ACC112 (cell line): ENCODE results near the gene TFR2.
A peak's percentile ranks its signal among the peaks of the same experiment; 100 is the strongest.

Source experiments
- H2AFZ ChIP-seq: fragments of 200-600 bp; sonication (generic); one replicate; pipeline ENCODE4 v1.6.0; 2017; ENCODE audit warnings: antibody characterized with exemption, low read length; ENCODE audit not compliant: unreplicated experiment
- H3K27ac ChIP-seq: fragments of 200-600 bp; sonication (generic); 2 replicates; pipeline ENCODE4 v1.5.1; 2014; ENCODE audit warnings: low read depth, mild to moderate bottlenecking, antibody characterized with exemption, low read length, moderate library complexity
- H3K27me3 ChIP-seq: fragments of 200-600 bp; sonication (generic); 2 replicates; pipeline ENCODE4 v1.6.1; 2014; ENCODE audit warnings: mild to moderate bottlenecking, antibody characterized with exemption, low read length, moderate library complexity, mixed read lengths; ENCODE audit not compliant: insufficient read depth
- H3K36me3 ChIP-seq: fragments of 200-600 bp; sonication (generic); 2 replicates; pipeline ENCODE4 v1.6.1; 2016; ENCODE audit warnings: mild to moderate bottlenecking, antibody characterized with exemption, low read length, moderate library complexity, mixed read lengths; ENCODE audit not compliant: insufficient read depth
- H3K4me1 ChIP-seq: fragments of 200-600 bp; sonication (generic); one replicate; pipeline ENCODE4 v1.6.1; 2016; ENCODE audit warnings: low read length, mixed read lengths; ENCODE audit not compliant: insufficient read depth, unreplicated experiment, control insufficient read depth
- H3K4me3 ChIP-seq: fragments of 200-600 bp; sonication (generic); 2 replicates; pipeline ENCODE4 v1.5.1; 2014; ENCODE audit warnings: mild to moderate bottlenecking, low read depth, low read length
- H3K79me2 ChIP-seq: fragments of 200-600 bp; sonication (generic); one replicate; pipeline ENCODE4 v1.6.0; 2016; ENCODE audit warnings: low read length; ENCODE audit not compliant: control insufficient read depth, unreplicated experiment, insufficient read depth

Gene TFR2

GRCh38 chr7:100677308-100678267, 36.2 kb upstream of the TFR2 start:
- peaks cover 20% of the 10 kb centered on the region for H3K4me1 ChIP-seq
- H2AFZ ChIP-seq, result no peak overlapping the region
- peaks cover 34% of the 10 kb centered on the region for H3K79me2 ChIP-seq
- no peak overlapping the region for H3K27ac ChIP-seq
- no peaks in the 10 kb centered on the region for H3K27me3 ChIP-seq
- peaks cover 5% of the 10 kb centered on the region; the same call in 1 of the 2 replicates for H3K36me3 ChIP-seq
- no peak overlapping the region for H3K4me3 ChIP-seq

- peaks cover under 1% of the 10 kb centered on the region; the same call in 1 of the 2 replicates for H3K36me3 ChIP-seq
- H3K4me3 ChIP-seq, result peak overlapping the region; percentile 94
- H2AFZ ChIP-seq, result no peak overlapping the region
- H3K4me1 ChIP-seq, result peaks cover 13% of the 10 kb centered on the region
- H3K27ac ChIP-seq, result peak overlapping the region; percentile 35; the same call in 1 of the 2 replicates
- H3K27me3 ChIP-seq, result no peaks in the 10 kb centered on the region
- peaks cover 34% of the 10 kb centered on the region for H3K79me2 ChIP-seq
Measured at GRCh38 chr7:100676501-100677306, 35.4 kb upstream of the TFR2 start.

DNA sequence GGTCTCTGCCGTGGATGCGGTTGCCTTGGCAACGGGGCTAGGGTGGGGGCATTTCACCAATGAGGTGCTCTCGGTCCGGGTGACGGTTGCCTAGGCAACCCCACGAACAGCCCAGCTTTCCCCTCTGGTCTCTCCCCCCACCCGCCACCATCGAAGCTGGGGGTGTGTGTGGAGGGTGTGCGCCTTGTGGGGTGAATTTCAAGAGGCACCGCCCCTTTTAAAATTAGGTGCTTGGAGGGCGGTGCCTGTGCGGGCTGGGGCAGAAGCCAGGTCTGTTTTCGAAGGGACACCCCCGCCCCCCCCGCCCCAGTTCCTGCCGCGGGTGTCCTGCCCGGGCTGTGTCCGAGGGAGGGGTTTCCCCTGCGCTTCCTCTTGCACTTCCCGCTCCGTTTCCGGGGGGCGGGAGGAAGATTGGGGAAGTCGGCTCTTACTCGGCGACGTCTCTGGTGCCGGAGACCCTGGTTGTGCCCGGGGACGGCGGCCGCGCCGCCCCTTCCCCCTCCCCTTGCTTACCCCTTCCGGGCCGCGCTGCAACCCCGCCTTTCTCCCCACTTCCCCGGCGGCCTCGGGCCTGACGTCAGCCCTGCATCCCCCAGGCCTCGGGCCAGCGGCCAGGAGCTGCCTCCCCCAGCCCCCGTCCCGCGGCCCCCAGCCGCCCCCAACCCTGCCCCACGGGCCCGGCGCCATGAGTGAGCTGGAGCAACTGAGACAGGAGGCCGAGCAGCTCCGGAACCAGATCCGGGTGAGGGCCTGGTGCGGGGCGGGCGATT, 34.4 kb upstream of the TFR2 start:
- no peaks in the 10 kb centered on the region; the same call in 1 of the 2 replicates for H3K36me3 ChIP-seq

GRCh38 chr7:100675105-100675451, 33.7 kb upstream of the TFR2 start:
- no peaks in the 10 kb centered on the region; the same call in 1 of the 2 replicates for H3K36me3 ChIP-seq
- peak overlapping the region; percentile 94 for H3K4me3 ChIP-seq
- H3K79me2 ChIP-seq, result peaks cover 34% of the 10 kb centered on the region
- peaks cover 4% of the 10 kb centered on the region for H3K4me1 ChIP-seq
- H2AFZ ChIP-seq, result no peak overlapping the region
- H3K27me3 ChIP-seq, result no peaks in the 10 kb centered on the region
- 0 out of 2 replicates have a peak overlapping the region, but pooled peaks have one; percentile 35 for H3K27ac ChIP-seq

More for the DNA sequence above, 34.4 kb upstream of the TFR2 start:
- peak overlapping the region; percentile 94 for H3K4me3 ChIP-seq
- no peak overlapping the region for H2AFZ ChIP-seq
- peaks cover 11% of the 10 kb centered on the region for H3K4me1 ChIP-seq
- peak overlapping the region; percentile 35 for H3K27ac ChIP-seq
- peaks cover 34% of the 10 kb centered on the region for H3K79me2 ChIP-seq
- H3K27me3 ChIP-seq, result no peaks in the 10 kb centered on the region

DNA sequence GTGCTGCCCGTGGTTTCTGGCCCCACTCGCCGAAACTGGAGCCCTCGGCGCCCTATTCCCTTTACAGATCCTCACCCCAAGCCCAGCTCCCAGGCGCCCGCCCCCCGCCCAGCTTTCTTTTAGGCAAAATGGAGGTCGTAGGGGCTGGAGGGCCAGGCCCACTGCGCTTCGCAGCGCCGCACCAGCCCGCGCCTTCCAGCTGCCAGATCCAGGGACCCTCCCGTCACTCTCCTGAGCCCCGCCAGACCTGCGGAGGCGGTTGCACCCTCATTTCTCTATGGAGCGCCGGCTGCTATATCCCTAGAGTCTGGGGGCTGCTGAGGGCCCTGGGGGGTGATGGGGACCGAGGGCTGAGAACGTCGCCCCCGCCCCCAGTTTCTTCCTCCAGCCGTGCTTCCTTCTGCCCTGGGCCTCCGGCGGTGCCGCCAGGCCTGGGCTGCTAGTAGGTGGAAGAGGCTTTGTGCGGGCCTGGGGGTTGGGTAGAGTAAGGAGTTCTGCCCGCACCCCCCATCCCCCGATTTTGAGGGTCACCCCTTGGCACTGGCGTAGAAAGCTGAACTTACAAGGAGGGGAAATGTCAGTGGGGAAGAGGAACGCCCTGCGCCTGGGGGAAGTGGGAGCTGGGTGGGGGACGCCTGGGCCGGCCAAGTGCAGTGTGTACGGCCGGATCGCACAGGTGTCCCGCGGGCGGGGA, 33.2 kb upstream of the TFR2 start:
- no peak overlapping the region for H2AFZ ChIP-seq
- peaks cover 34% of the 10 kb centered on the region for H3K79me2 ChIP-seq
- H3K36me3 ChIP-seq, result no peaks in the 10 kb centered on the region; the same call in 1 of the 2 replicates
- peaks cover 3% of the 10 kb centered on the region for H3K4me1 ChIP-seq
- peak overlapping the region; percentile 94 for H3K4me3 ChIP-seq
- H3K27me3 ChIP-seq, result no peaks in the 10 kb centered on the region
- peak overlapping the region; percentile 3; the same call in 1 of the 2 replicates for H3K27ac ChIP-seq

GRCh38 chr7:100673942-100674410, 32.6 kb upstream of the TFR2 start:
- H3K4me3 ChIP-seq, result peak overlapping the region; percentile 94
- peaks cover 34% of the 10 kb centered on the region for H3K79me2 ChIP-seq
- H2AFZ ChIP-seq, result peak overlapping the region; percentile 86
- no peaks in the 10 kb centered on the region for H3K27me3 ChIP-seq
- H3K36me3 ChIP-seq, result no peaks in the 10 kb centered on the region; the same call in 1 of the 2 replicates
- H3K4me1 ChIP-seq, result peaks cover 3% of the 10 kb centered on the region
- H3K27ac ChIP-seq, result peak overlapping the region; percentile 48

GRCh38 chr7:100673302-100673941, 32.1 kb upstream of the TFR2 start, which contains the start of gene GNB2:
Gene GNB2 (plus strand): TSS chr7:100673740. CDS start chr7:100676266, 2,526 bp downstream.
- Histone ChIP-seq H2AFZ (peak within 1 kb of the TSS; percentile 98), H3K4me3 (peak within 1 kb of the TSS; percentile 94), H3K36me3 (no peaks in the 10 kb centered on the region; the same call in 1 of the 2 replicates), H3K4me1 (peaks cover 3% of the 10 kb centered on the region), H3K27ac (peak within 1 kb of the TSS; percentile 97), H3K27me3 (no peaks in the 10 kb centered on the region), H3K79me2 (peaks cover 34% of the 10 kb centered on the region)

- no peak overlapping the region for H3K27ac ChIP-seq
- peaks cover 3% of the 10 kb centered on the region for H3K4me1 ChIP-seq
- peaks cover 28% of the 10 kb centered on the region for H3K79me2 ChIP-seq
- H3K4me3 ChIP-seq, result no peak overlapping the region
- no peak overlapping the region for H2AFZ ChIP-seq
- H3K27me3 ChIP-seq, result no peaks in the 10 kb centered on the region
- H3K36me3 ChIP-seq, result no peaks in the 10 kb centered on the region
Measured at GRCh38 chr7:100671353-100672327, 30.3 kb upstream of the TFR2 start.
